Measurements from ENCODE around the gene ANO2. TPM values are rescaled to one million over a fixed set of nuclear protein-coding genes. Genes with fewer than 3 reads are reported as not detected.

ANO2 gene
- total and polyA plus RNA-seq, 4 donors = 6.4 to 19.2 (median 9.6) TPM

DNA sequence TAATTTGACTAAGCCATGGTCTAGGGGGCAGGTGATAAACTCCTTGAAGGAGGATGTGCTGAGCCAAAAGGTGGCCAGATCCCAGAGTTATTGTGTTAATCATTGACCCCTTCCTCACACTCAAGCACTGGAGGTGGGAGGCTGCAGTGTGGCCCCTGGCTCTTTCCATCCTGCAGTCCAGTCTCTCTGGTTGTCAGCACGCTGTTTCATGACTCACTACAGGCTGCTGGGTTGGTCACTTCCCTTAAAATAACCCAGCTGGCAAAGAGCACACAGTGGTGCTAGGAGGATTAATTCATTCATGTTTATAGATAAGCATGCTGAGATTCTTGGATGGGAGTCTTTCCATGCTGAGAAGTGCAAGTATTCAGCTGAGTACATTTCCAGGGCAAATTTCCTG lies 228.9 kb downstream of the ANO2 start:
- no peaks in the 10 kb centered on the region for H3K4me1 ChIP-seq (ENCODE audit: control insufficient read depth, insufficient read depth, low read length)
- no peaks in the 10 kb centered on the region for H3K27me3 ChIP-seq (ENCODE audit: control insufficient read depth, insufficient read depth, low read length)
- DNase-seq (ENCODE audit: low read depth in 4 of 6, low spot score in 6 of 6) = no peak
- WGBS (ENCODE audit: insufficient coverage) = 89% methylated on average over 1 of the region's 1 CpG
- no peak overlapping the region for H3K4me3 ChIP-seq (ENCODE audit: low read depth, low read length)
- no peaks in the 10 kb centered on the region for H3K9me3 ChIP-seq (ENCODE audit: control insufficient read depth, insufficient read depth, low read length)
- no peaks in the 10 kb centered on the region for H3K36me3 ChIP-seq (ENCODE audit: control insufficient read depth, insufficient read depth, low read length)
- H3K27ac ChIP-seq (ENCODE audit: low read depth, low read length) = no peak overlapping the region

DNA sequence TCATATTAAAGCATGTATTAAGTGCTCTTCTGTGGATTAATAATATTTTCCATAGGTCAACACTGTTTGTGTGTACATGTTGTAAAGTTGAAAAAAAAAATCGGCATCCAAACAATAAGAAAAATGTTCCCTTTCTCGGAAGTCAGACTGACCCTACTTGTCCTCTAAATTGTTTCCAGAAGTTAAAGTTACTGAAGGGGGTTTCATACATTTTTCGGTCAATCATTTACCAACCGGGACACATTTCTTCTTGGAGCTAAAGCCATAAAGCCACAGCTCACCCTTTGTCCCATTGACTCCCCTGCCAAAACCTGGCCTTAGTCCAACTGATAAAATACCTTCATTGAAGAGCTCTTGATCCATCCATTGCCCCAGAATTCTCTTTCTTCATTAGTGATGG lies 230.0 kb downstream of the ANO2 start:
- Histone ChIP-seq H3K27me3 (ENCODE audit: control insufficient read depth, insufficient read depth, low read length) (no peaks in the 10 kb centered on the region), H3K4me1 (ENCODE audit: control insufficient read depth, insufficient read depth, low read length) (no peaks in the 10 kb centered on the region), H3K9me3 (ENCODE audit: control insufficient read depth, insufficient read depth, low read length) (no peaks in the 10 kb centered on the region), H3K27ac (ENCODE audit: low read depth, low read length) (no peak overlapping the region), H3K36me3 (ENCODE audit: control insufficient read depth, insufficient read depth, low read length) (no peaks in the 10 kb centered on the region), H3K4me3 (ENCODE audit: low read depth, low read length) (no peak overlapping the region)
- DNase-seq (ENCODE audit: low read depth in 4 of 6, low spot score in 6 of 6) = no peak
- 92% methylated on average over 2 of the region's 4 CpGs for WGBS (ENCODE audit: insufficient coverage)

GRCh38 chr12:5713599-5714081 lies 231.4 kb downstream of the ANO2 start:
- Histone ChIP-seq H3K9me3 (ENCODE audit: control insufficient read depth, insufficient read depth, low read length) (no peaks in the 10 kb centered on the region), H3K4me1 (ENCODE audit: control insufficient read depth, insufficient read depth, low read length) (no peaks in the 10 kb centered on the region), H3K27ac (ENCODE audit: low read depth, low read length) (no peak overlapping the region), H3K4me3 (ENCODE audit: low read depth, low read length) (no peak overlapping the region), H3K27me3 (ENCODE audit: control insufficient read depth, insufficient read depth, low read length) (no peaks in the 10 kb centered on the region), H3K36me3 (ENCODE audit: control insufficient read depth, insufficient read depth, low read length) (no peaks in the 10 kb centered on the region)
- WGBS (ENCODE audit: insufficient coverage) = 88% methylated on average over 6 of the region's 6 CpGs
- no peak for DNase-seq (ENCODE audit: low read depth in 4 of 6, low spot score in 6 of 6)

GRCh38 chr12:5710260-5710878 lies 234.7 kb downstream of the ANO2 start:
- no peaks in the 10 kb centered on the region for H3K4me1 ChIP-seq (ENCODE audit: control insufficient read depth, insufficient read depth, low read length)
- H3K36me3 ChIP-seq (ENCODE audit: control insufficient read depth, insufficient read depth, low read length) = no peaks in the 10 kb centered on the region
- no CpG with 5 or more reads among the region's 1 CpG for WGBS (ENCODE audit: insufficient coverage)
- no peak overlapping the region for H3K4me3 ChIP-seq (ENCODE audit: low read depth, low read length)
- H3K27me3 ChIP-seq (ENCODE audit: control insufficient read depth, insufficient read depth, low read length) = no peaks in the 10 kb centered on the region
- no peak for DNase-seq (ENCODE audit: low read depth in 4 of 6, low spot score in 6 of 6)
- H3K9me3 ChIP-seq (ENCODE audit: control insufficient read depth, insufficient read depth, low read length) = no peaks in the 10 kb centered on the region
- H3K27ac ChIP-seq (ENCODE audit: low read depth, low read length) = no peak overlapping the region

DNA sequence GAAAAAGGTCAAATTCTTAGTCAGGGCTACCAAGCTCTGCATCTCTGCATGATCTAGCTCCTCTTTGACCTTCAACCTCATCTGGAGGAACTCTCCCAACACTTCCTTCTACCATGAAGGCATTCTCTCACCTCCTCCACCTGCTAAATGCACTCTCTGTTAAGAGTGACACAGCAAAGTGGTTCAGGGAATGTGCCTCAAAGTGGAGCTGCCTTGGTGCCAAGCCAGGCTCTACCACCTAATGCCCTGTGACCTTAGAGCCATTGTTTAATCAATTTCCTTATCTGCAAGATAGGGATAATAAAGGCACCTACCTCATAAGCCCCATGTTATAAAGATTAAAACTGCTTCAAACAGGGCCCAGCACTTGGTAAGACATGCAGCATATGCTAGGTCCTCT lies 236.7 kb downstream of the ANO2 start:
- H3K9me3 ChIP-seq (ENCODE audit: control insufficient read depth, insufficient read depth, low read length) = no peaks in the 10 kb centered on the region
- DNase-seq (ENCODE audit: low read depth in 4 of 6, low spot score in 6 of 6) = no peak
- H3K27me3 ChIP-seq (ENCODE audit: control insufficient read depth, insufficient read depth, low read length) = no peaks in the 10 kb centered on the region
- H3K27ac ChIP-seq (ENCODE audit: low read depth, low read length) = no peak overlapping the region
- no peaks in the 10 kb centered on the region for H3K4me1 ChIP-seq (ENCODE audit: control insufficient read depth, insufficient read depth, low read length)
- H3K4me3 ChIP-seq (ENCODE audit: low read depth, low read length) = no peak overlapping the region
- no peaks in the 10 kb centered on the region for H3K36me3 ChIP-seq (ENCODE audit: control insufficient read depth, insufficient read depth, low read length)

DNA sequence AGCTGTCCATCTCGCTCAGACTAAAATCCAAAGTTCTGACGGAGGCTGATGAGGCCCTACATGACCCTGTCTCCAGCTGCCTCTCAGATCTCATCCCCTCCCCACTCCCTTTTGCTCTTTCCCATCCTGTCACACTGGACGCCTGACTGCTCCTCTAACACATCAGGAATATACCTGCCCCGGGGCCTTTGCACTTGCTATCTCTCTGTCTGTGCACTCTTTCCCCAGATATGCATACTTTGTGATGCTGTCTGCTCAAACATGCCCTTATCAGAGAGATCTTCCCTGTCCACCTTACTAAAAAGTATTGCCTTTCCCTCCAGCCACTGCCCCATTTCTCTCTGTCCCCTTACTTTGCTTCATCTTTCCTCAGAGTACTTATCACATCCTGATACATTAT lies 238.8 kb downstream of the ANO2 start:
- Histone ChIP-seq H3K9me3 (ENCODE audit: control insufficient read depth, insufficient read depth, low read length) (no peaks in the 10 kb centered on the region), H3K27me3 (ENCODE audit: control insufficient read depth, insufficient read depth, low read length) (no peaks in the 10 kb centered on the region), H3K4me3 (ENCODE audit: low read depth, low read length) (no peak overlapping the region), H3K27ac (ENCODE audit: low read depth, low read length) (no peak overlapping the region), H3K36me3 (ENCODE audit: control insufficient read depth, insufficient read depth, low read length) (no peaks in the 10 kb centered on the region), H3K4me1 (ENCODE audit: control insufficient read depth, insufficient read depth, low read length) (no peaks in the 10 kb centered on the region)
- DNase-seq (ENCODE audit: low read depth in 4 of 6, low spot score in 6 of 6) = no peak
- WGBS (ENCODE audit: insufficient coverage) = 75% methylated on average over 4 of the region's 4 CpGs

DNA sequence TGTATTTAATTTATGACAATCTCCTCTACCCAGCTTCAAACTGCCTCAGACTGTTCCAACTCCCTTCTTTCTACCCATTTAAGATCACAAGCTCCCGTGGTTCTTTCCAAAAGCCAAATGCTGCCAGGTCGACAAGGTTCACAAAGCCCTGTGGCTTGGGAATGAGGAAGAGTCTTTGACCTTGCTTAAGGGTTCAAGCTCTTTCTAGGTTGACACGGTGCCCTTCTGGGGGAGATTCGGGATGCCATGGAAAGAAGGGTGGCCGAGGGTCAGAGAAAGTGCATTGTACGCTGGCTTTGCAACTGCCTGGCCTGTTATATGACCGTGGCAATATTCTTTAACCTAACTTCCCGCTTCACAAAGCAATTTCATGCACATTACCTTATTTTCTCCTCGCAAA lies 239.3 kb downstream of the ANO2 start:
- no peaks in the 10 kb centered on the region for H3K36me3 ChIP-seq (ENCODE audit: control insufficient read depth, insufficient read depth, low read length)
- H3K27ac ChIP-seq (ENCODE audit: low read depth, low read length) = no peak overlapping the region
- 42% methylated on average over 8 of the region's 9 CpGs for WGBS (ENCODE audit: insufficient coverage)
- no peak for DNase-seq (ENCODE audit: low read depth in 4 of 6, low spot score in 6 of 6)
- no peak overlapping the region for H3K4me3 ChIP-seq (ENCODE audit: low read depth, low read length)
- H3K27me3 ChIP-seq (ENCODE audit: control insufficient read depth, insufficient read depth, low read length) = no peaks in the 10 kb centered on the region
- no peaks in the 10 kb centered on the region for H3K4me1 ChIP-seq (ENCODE audit: control insufficient read depth, insufficient read depth, low read length)
- H3K9me3 ChIP-seq (ENCODE audit: control insufficient read depth, insufficient read depth, low read length) = no peaks in the 10 kb centered on the region

GRCh38 chr12:5694759-5695409 lies 250.2 kb downstream of the ANO2 start:
- WGBS (ENCODE audit: insufficient coverage) = 82% methylated on average over 5 of the region's 6 CpGs

DNA sequence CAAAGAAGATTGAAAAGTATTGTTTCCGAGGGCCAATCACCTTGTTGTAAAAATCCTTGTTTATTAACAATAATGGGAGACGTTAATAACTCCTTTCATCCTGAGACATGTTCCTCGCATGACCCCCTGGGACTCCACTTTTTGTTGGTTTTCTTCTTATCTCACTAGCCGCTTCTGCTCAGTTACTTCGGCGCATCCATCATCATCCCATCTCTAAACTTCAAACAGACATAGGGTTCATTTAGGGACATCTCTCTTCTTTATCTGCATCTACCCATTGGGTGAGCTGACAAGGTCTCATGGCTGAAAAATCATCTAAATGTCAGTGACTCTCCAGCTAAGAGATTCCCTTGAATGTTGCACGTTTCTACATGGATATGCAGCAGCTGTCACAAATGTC lies 252.2 kb downstream of the ANO2 start:
- no peak overlapping the region for H3K27ac ChIP-seq (ENCODE audit: low read depth, low read length)
- DNase-seq (ENCODE audit: low read depth in 4 of 6, low spot score in 6 of 6) = no peak
- 91% methylated on average over 7 of the region's 7 CpGs for WGBS (ENCODE audit: insufficient coverage)
- H3K4me3 ChIP-seq (ENCODE audit: low read depth, low read length) = no peak overlapping the region
- no peaks in the 10 kb centered on the region for H3K9me3 ChIP-seq (ENCODE audit: control insufficient read depth, insufficient read depth, low read length)
- H3K36me3 ChIP-seq (ENCODE audit: control insufficient read depth, insufficient read depth, low read length) = no peaks in the 10 kb centered on the region
- H3K4me1 ChIP-seq (ENCODE audit: control insufficient read depth, insufficient read depth, low read length) = no peaks in the 10 kb centered on the region
- no peaks in the 10 kb centered on the region for H3K27me3 ChIP-seq (ENCODE audit: control insufficient read depth, insufficient read depth, low read length)

More at GRCh38 chr12:5694759-5695409, 250.2 kb downstream of the ANO2 start:
- Histone ChIP-seq H3K4me3 (ENCODE audit: low read depth, low read length) (no peak overlapping the region), H3K36me3 (ENCODE audit: control insufficient read depth, insufficient read depth, low read length) (no peaks in the 10 kb centered on the region), H3K27ac (ENCODE audit: low read depth, low read length) (no peak overlapping the region), H3K9me3 (ENCODE audit: control insufficient read depth, insufficient read depth, low read length) (no peaks in the 10 kb centered on the region), H3K27me3 (ENCODE audit: control insufficient read depth, insufficient read depth, low read length) (no peaks in the 10 kb centered on the region), H3K4me1 (ENCODE audit: control insufficient read depth, insufficient read depth, low read length) (no peaks in the 10 kb centered on the region)
- DNase-seq (ENCODE audit: low read depth in 4 of 6, low spot score in 6 of 6) = no peak

DNA sequence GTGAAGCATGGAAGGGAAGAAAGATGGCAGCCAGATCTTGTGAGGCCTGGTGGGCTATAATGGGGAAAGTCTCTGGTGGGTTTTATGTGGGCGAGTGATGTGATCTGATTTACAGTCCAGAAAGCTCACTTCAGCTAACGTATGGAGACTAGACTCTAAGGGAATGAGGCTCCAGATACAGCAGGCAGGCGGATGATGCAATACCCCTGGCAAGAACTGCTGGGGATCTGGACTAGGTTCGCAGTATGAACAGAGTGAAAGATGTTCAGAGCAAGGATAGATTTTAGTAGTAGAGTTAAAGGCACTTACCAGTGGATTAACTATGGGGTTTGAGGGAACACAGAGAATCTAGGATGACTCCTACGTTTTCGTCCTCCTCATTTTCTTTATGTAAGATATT lies 253.1 kb downstream of the ANO2 start:
- H3K4me1 ChIP-seq (ENCODE audit: control insufficient read depth, insufficient read depth, low read length) = no peaks in the 10 kb centered on the region
- WGBS (ENCODE audit: insufficient coverage) = 87% methylated on average over 3 of the region's 6 CpGs
- H3K27me3 ChIP-seq (ENCODE audit: control insufficient read depth, insufficient read depth, low read length) = no peaks in the 10 kb centered on the region
- H3K27ac ChIP-seq (ENCODE audit: low read depth, low read length) = no peak overlapping the region
- H3K9me3 ChIP-seq (ENCODE audit: control insufficient read depth, insufficient read depth, low read length) = no peaks in the 10 kb centered on the region
- H3K36me3 ChIP-seq (ENCODE audit: control insufficient read depth, insufficient read depth, low read length) = no peaks in the 10 kb centered on the region
- H3K4me3 ChIP-seq (ENCODE audit: low read depth, low read length) = no peak overlapping the region
- DNase-seq (ENCODE audit: low read depth in 4 of 6, low spot score in 6 of 6) = no peak
